Measurements from ENCODE around the gene PALS1.

The PALS1 gene

GRCh38 chr14:67191768-67192290, 49.4 kb upstream of the PALS1 start:
- ChIA-PET POLR2A (interaction anchor here (0.9 kb wide), 1 partner anchor 24 kb away, joined by 3 read pairs; no protein-coding TSS in a partner anchor), CTCF (interaction anchor here (1.1 kb wide), 1 partner anchor 24 kb away, joined by 4 read pairs; no protein-coding TSS in a partner anchor)
- no peaks in the 10 kb centered on the region for H3K9me3 ChIP-seq (ENCODE audit: control insufficient read depth, insufficient read depth, low read depth, low read length)
- H3K36me3 ChIP-seq (ENCODE audit: control insufficient read depth in 2 of 2, insufficient read depth in 1 of 2, low read length in 2 of 2) = no peaks in the 10 kb centered on the region
- H3K4me1 ChIP-seq (ENCODE audit: control insufficient read depth, insufficient read depth, low read length) = peaks cover 17% of the 10 kb centered on the region
- H3K27ac ChIP-seq (ENCODE audit: extremely low read depth, low read depth, low read length) = no peak overlapping the region
- TF ChIP-seq ZNF473 (tag by site-specific recombination; IDR thresholded peaks at IDR 0.05) = no peak
- no peak for TF ChIP-seq BCL11B (tag by site-specific recombination; IDR thresholded peaks at IDR 0.05; ENCODE audit: low read depth)
- TF ChIP-seq ZNF514 (tag by site-specific recombination; IDR thresholded peaks at IDR 0.05) = no peak
- no peak for TF ChIP-seq ZNF133 (tag by site-specific recombination; IDR thresholded peaks at IDR 0.05)
- no peak for TF ChIP-seq ZNF837 (tag by site-specific recombination; IDR thresholded peaks at IDR 0.05)
- no peak for TF ChIP-seq MZF1 (tag by site-specific recombination; IDR thresholded peaks at IDR 0.05; ENCODE audit: borderline replicate concordance)
- TF ChIP-seq ELK4 (IDR thresholded peaks at IDR 0.05; ENCODE audit: borderline replicate concordance, low read depth, low read length) = no peak
- TF ChIP-seq ZNF544 (tag by site-specific recombination; IDR thresholded peaks at IDR 0.05) = no peak
- TF ChIP-seq ZNF404 (tag by site-specific recombination; IDR thresholded peaks at IDR 0.05) = no peak
- TF ChIP-seq ZFP69B (tag by site-specific recombination; IDR thresholded peaks at IDR 0.05) = no peak
- no peak overlapping the region for H3K4me3 ChIP-seq (ENCODE audit: low read depth, low read length)

GRCh38 chr14:67192366-67192765, 48.9 kb upstream of the PALS1 start:
- TF ChIP-seq ZNF155 (tag by site-specific recombination; IDR thresholded peaks at IDR 0.05) (no peak), ZNF658 (tag by site-specific recombination; IDR thresholded peaks at IDR 0.05) (no peak), ZNF670 (tag by site-specific recombination; IDR thresholded peaks at IDR 0.05; ENCODE audit: low read depth) (no peak), ZNF26 (tag by site-specific recombination; IDR thresholded peaks at IDR 0.05) (no peak), ZNF362 (tag by site-specific recombination; IDR thresholded peaks at IDR 0.05) (no peak), ZNF302 (tag by site-specific recombination; IDR thresholded peaks at IDR 0.05; ENCODE audit: low read depth) (no peak), ZNF341 (tag by site-specific recombination; IDR thresholded peaks at IDR 0.05; ENCODE audit: low read depth) (no peak), ZNF501 (tag by site-specific recombination; IDR thresholded peaks at IDR 0.05) (no peak), ZNF677 (tag by site-specific recombination; IDR thresholded peaks at IDR 0.05) (no peak)
- Histone ChIP-seq H3K4me1 (ENCODE audit: control insufficient read depth, insufficient read depth, low read length) (peaks cover 12% of the 10 kb centered on the region), H3K27ac (ENCODE audit: extremely low read depth, low read depth, low read length) (no peak overlapping the region), H3K4me3 (ENCODE audit: low read depth, low read length) (no peak overlapping the region), H3K9me3 (ENCODE audit: control insufficient read depth, insufficient read depth, low read depth, low read length) (no peaks in the 10 kb centered on the region), H3K36me3 (ENCODE audit: control insufficient read depth in 2 of 2, insufficient read depth in 1 of 2, low read length in 2 of 2) (no peaks in the 10 kb centered on the region)
- CTCF ChIA-PET = interaction anchor here (1.1 kb wide), 1 partner anchor 25 kb away, joined by 4 read pairs; no protein-coding TSS in a partner anchor
- POLR2A ChIA-PET = interaction anchor here (0.9 kb wide), 1 partner anchor 24 kb away, joined by 3 read pairs; no protein-coding TSS in a partner anchor

GRCh38 chr14:67195279-67195678, 46.0 kb upstream of the PALS1 start:
- no peaks in the 10 kb centered on the region for H3K9me3 ChIP-seq (ENCODE audit: control insufficient read depth, insufficient read depth, low read depth, low read length)
- H3K4me1 ChIP-seq (ENCODE audit: control insufficient read depth, insufficient read depth, low read length) = no peaks in the 10 kb centered on the region
- ChIA-PET POLR2A (no interaction called here), CTCF (no interaction called here)
- no peaks in the 10 kb centered on the region for H3K36me3 ChIP-seq (ENCODE audit: control insufficient read depth in 2 of 2, insufficient read depth in 1 of 2, low read length in 2 of 2)
- no peak overlapping the region for H3K4me3 ChIP-seq (ENCODE audit: low read depth, low read length)
- H3K27ac ChIP-seq (ENCODE audit: extremely low read depth, low read depth, low read length) = no peak overlapping the region
- TF ChIP-seq ZNF280D (tag by site-specific recombination; IDR thresholded peaks at IDR 0.05) = no peak
- TF ChIP-seq ZNF266 (tag by site-specific recombination; IDR thresholded peaks at IDR 0.05; ENCODE audit: low read depth) = no peak
- TF ChIP-seq FEZF1 (tag by site-specific recombination; IDR thresholded peaks at IDR 0.05) = no peak
- no peak for TF ChIP-seq INSM2 (tag by site-specific recombination; IDR thresholded peaks at IDR 0.05)
- no peak for TF ChIP-seq ZNF221 (tag by site-specific recombination; IDR thresholded peaks at IDR 0.05; ENCODE audit: borderline replicate concordance)
- TF ChIP-seq ZNF629 (tag by site-specific recombination; IDR thresholded peaks at IDR 0.05) = no peak
